OCI-LY7 (cell line): ENCODE data around the gene MYRIP.

Experiments used
- EZH2phosphoT487 ChIP-seq: fragments of 200-600 bp; sonication (generic); IDR thresholded peaks from 2 replicates; pipeline ENCODE4 v1.6.1; 2018; ENCODE audit warnings: low read depth, borderline replicate concordance, mild to moderate bottlenecking, mixed run types, antibody characterized with exemption, low read length, moderate library complexity, mixed read lengths
- TF ChIP-seq, protein P1 (sequence below): fragments of 200-600 bp; sonication (generic); conservative IDR thresholded peaks from 2 replicates; pipeline ENCODE4 v1.5.1; 2014; ENCODE audit warnings: mild to moderate bottlenecking, antibody characterized with exemption, low read length, moderate library complexity, mixed read lengths

DNA sequence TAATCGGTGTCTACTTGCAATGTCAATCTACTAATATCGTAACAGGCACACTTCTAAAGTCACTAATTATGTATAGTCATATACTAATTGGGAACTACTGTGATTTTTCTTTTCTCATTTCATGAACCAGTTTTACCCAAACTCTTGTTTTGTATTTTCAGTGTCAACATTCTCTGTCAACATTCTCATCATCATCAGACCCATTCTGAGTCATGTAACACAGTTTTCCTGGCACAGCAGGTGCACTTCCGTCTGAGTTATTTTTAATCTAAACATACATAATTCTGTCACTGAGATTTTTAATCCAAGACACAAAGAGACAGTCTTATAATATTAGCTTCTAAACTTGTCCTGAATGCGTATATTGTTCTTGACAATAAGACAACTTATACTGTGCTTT is 295.0 kb downstream of the MYRIP start:
- TF ChIP-seq, protein P1, sequence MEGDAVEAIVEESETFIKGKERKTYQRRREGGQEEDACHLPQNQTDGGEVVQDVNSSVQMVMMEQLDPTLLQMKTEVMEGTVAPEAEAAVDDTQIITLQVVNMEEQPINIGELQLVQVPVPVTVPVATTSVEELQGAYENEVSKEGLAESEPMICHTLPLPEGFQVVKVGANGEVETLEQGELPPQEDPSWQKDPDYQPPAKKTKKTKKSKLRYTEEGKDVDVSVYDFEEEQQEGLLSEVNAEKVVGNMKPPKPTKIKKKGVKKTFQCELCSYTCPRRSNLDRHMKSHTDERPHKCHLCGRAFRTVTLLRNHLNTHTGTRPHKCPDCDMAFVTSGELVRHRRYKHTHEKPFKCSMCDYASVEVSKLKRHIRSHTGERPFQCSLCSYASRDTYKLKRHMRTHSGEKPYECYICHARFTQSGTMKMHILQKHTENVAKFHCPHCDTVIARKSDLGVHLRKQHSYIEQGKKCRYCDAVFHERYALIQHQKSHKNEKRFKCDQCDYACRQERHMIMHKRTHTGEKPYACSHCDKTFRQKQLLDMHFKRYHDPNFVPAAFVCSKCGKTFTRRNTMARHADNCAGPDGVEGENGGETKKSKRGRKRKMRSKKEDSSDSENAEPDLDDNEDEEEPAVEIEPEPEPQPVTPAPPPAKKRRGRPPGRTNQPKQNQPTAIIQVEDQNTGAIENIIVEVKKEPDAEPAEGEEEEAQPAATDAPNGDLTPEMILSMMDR, result no peak
- no peak for TF ChIP-seq EZH2phosphoT487
